OCI-LY7 (cell line): Measurements from ENCODE around the gene SLC30A1.
"Not testable (repeated sequence)": the region's sequence is repeated elsewhere in the genome, so short reads cannot be mapped to it uniquely, and the experiment has no call there.

Source experiments
- EZH2phosphoT487 ChIP-seq: fragments of 200-600 bp; sonication (generic); IDR thresholded peaks from 2 replicates; pipeline ENCODE4 v1.6.1; 2018; ENCODE audit warnings: low read depth, borderline replicate concordance, mild to moderate bottlenecking, mixed run types, antibody characterized with exemption, low read length, moderate library complexity, mixed read lengths
- TF ChIP-seq, protein P1 (sequence below): fragments of 200-600 bp; sonication (generic); conservative IDR thresholded peaks from 2 replicates; pipeline ENCODE4 v1.5.1; 2014; ENCODE audit warnings: mild to moderate bottlenecking, antibody characterized with exemption, low read length, moderate library complexity, mixed read lengths

DNA sequence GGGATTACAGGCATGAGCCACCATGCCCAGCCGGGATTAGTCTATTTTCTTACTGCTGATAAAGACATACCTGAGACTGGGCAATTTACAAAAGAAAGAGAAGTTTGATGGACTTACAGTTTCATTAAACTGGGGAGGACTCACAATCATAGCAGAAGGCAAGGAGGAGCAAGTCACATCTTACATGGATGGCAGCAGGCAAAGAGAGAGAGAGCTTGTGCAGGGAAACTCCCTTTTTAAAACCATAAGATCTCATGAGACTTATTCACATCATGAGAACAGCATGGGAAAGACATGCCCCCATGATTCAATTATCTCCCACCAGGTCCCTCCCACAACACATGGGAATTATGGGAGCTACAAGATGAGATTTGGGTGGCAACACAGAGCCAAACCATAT is 38.1 kb downstream of the SLC30A1 start:
- TF ChIP-seq, protein P1, sequence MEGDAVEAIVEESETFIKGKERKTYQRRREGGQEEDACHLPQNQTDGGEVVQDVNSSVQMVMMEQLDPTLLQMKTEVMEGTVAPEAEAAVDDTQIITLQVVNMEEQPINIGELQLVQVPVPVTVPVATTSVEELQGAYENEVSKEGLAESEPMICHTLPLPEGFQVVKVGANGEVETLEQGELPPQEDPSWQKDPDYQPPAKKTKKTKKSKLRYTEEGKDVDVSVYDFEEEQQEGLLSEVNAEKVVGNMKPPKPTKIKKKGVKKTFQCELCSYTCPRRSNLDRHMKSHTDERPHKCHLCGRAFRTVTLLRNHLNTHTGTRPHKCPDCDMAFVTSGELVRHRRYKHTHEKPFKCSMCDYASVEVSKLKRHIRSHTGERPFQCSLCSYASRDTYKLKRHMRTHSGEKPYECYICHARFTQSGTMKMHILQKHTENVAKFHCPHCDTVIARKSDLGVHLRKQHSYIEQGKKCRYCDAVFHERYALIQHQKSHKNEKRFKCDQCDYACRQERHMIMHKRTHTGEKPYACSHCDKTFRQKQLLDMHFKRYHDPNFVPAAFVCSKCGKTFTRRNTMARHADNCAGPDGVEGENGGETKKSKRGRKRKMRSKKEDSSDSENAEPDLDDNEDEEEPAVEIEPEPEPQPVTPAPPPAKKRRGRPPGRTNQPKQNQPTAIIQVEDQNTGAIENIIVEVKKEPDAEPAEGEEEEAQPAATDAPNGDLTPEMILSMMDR: not testable (repeated sequence)
- TF ChIP-seq EZH2phosphoT487: not testable (repeated sequence)
